ENCODE data around the gene OPN4. TPM values are rescaled to one million over a fixed set of nuclear protein-coding genes. Genes with fewer than 3 reads are reported as not detected.

OPN4 gene
- total RNA-seq, 1 donor from 2014 or later = not detected

DNA sequence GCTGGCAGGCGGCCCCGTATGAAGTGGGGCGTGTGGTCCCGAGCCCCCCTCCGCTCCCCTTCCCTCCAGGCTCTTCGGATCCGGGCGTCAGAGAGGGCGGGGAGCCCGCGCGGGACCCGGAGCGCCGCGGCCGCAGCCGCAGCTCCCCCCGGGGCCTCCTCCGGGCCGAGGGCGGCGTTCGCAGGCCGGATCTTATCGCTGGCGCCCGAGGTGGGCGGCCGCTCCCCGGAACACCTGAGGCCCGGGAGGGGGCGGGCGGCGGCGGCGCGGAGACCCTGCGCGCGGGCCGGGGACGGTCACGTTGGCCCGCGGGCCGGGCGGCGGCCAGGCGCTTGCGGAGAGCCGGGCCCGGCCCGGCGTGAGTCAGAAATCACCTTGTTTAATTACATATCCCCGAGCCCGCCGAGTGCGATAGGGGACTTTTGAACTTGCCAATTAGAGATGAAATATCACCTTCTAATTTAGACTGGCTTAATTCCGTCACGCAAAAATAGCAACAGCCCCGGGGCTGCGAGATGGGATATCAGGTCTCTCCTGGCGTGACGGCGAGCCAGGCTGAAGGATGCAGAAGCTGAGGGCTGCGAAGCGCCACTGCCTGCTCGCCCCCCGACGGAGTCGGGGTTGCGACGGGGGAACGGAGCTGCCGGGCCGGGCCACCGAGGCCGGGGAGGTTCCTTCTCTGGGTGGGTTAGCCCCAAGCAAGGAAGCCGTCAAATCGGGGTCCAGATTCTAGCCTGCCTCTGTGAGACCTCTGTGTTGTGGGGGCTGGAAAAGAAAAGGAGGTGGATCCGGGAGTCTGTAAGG lies 57.4 kb downstream of the OPN4 start:
- DNase-seq (ENCODE audit: low spot score, unreplicated experiment) = peak; percentile 39
- peaks cover 4% of the 10 kb centered on the region for H3K27me3 Mint-ChIP-seq
- no peaks in the 10 kb centered on the region for H3K9me3 Mint-ChIP-seq (ENCODE audit: low read depth)
- H3K4me3 Mint-ChIP-seq (ENCODE audit: low read depth) = peak overlapping the region; percentile 77
- no peaks in the 10 kb centered on the region for H3K36me3 Mint-ChIP-seq (ENCODE audit: insufficient read depth)
- peak overlapping the region; percentile 91 for H3K27ac Mint-ChIP-seq
- peaks cover 12% of the 10 kb centered on the region for H3K4me1 Mint-ChIP-seq (ENCODE audit: low read depth)
- TF ChIP-seq, protein P1, sequence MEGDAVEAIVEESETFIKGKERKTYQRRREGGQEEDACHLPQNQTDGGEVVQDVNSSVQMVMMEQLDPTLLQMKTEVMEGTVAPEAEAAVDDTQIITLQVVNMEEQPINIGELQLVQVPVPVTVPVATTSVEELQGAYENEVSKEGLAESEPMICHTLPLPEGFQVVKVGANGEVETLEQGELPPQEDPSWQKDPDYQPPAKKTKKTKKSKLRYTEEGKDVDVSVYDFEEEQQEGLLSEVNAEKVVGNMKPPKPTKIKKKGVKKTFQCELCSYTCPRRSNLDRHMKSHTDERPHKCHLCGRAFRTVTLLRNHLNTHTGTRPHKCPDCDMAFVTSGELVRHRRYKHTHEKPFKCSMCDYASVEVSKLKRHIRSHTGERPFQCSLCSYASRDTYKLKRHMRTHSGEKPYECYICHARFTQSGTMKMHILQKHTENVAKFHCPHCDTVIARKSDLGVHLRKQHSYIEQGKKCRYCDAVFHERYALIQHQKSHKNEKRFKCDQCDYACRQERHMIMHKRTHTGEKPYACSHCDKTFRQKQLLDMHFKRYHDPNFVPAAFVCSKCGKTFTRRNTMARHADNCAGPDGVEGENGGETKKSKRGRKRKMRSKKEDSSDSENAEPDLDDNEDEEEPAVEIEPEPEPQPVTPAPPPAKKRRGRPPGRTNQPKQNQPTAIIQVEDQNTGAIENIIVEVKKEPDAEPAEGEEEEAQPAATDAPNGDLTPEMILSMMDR (IDR thresholded peaks at IDR 0.05; ENCODE audit: unreplicated experiment) = no peak

DNA sequence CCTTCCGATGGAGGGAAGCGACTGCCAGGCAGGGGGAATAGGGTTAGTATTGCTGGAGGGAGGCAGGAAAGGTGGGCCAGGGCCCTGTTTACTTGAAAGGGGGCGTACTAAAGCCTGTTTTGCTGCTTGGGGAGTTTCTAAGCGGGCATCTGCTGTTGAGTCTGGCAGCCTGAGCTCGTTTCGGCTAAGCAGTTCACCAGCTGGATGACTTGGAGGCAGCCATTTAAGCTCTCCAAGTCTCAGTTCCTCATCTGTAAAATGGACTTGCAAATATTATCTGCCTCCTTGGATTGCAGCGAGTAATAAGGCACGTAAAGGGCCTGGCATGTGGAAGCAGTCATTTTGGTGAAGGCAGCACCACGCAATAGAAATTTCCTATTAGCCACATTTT lies 58.0 kb downstream of the OPN4 start:
- Mint-ChIP-seq H3K36me3 (ENCODE audit: insufficient read depth) (no peaks in the 10 kb centered on the region), H3K4me1 (ENCODE audit: low read depth) (peaks cover 12% of the 10 kb centered on the region), H3K27ac (peak overlapping the region; percentile 91), H3K9me3 (ENCODE audit: low read depth) (no peaks in the 10 kb centered on the region), H3K4me3 (ENCODE audit: low read depth) (peak overlapping the region; percentile 74), H3K27me3 (peaks cover 4% of the 10 kb centered on the region)
- DNase-seq (ENCODE audit: low spot score, unreplicated experiment) = no peak
- TF ChIP-seq, protein P1 (IDR thresholded peaks at IDR 0.05; ENCODE audit: unreplicated experiment) = no peak

DNA sequence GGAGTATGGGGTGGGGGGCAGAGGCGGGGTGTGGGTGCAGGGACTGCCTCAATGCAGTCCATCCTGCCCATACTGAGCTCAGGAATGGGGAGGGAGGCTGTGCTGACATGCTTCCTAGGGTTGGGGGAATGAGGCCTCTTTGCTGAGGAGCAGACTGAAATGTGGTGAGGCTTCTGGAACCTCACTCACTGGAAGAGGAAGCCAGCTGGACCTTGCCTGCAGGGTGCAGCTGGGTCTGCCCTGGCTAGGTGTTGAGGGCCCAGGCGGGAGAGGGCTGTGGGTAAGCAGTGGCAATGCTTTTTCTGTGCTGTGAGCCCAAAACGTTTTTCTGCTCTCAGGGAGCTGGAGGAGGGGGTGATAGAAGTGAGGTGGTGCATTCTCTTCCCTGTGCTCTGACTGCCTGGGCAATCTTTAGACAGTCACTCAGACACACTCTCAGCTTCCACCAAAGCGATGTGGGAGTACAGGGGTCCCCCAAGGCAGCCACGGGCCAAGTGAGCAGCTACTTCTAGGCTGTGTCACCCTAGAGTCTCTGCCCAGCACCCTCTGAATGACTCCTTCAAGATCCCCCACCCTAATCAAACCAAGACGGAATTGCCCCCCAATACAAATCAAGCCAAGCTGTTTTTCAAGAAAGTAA lies 60.9 kb downstream of the OPN4 start:
- H3K9me3 Mint-ChIP-seq (ENCODE audit: low read depth) = no peaks in the 10 kb centered on the region
- H3K4me3 Mint-ChIP-seq (ENCODE audit: low read depth) = no peak overlapping the region
- TF ChIP-seq, protein P1 (IDR thresholded peaks at IDR 0.05; ENCODE audit: unreplicated experiment) = no peak
- no peak for DNase-seq (ENCODE audit: low spot score, unreplicated experiment)
- peaks cover 12% of the 10 kb centered on the region for H3K4me1 Mint-ChIP-seq (ENCODE audit: low read depth)
- H3K27me3 Mint-ChIP-seq = peaks cover 6% of the 10 kb centered on the region
- H3K27ac Mint-ChIP-seq = no peak overlapping the region
- no peaks in the 10 kb centered on the region for H3K36me3 Mint-ChIP-seq (ENCODE audit: insufficient read depth)

DNA sequence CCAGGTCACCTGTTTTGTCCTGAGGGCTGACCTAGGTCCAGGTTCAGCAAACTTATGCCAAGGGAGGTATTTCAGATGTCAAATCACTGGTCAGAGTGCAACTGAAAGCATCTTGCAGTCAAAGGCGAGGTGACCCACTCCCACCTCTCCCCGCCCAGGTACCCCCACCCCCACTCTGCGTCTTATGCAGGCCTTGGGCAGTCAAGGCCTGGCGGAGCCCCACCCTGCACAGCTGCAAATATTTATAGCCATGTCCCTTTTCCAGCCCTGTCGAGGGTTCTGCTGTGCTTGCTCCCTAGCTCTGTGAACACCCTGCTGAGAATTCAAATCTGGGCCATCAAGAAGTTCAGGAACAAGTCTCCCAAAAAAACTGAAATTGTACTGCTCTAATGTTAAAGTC lies 61.5 kb downstream of the OPN4 start:
- Mint-ChIP-seq H3K4me1 (ENCODE audit: low read depth) (peaks cover 10% of the 10 kb centered on the region), H3K27ac (no peak overlapping the region), H3K4me3 (ENCODE audit: low read depth) (no peak overlapping the region), H3K27me3 (peaks cover 9% of the 10 kb centered on the region), H3K9me3 (ENCODE audit: low read depth) (no peaks in the 10 kb centered on the region), H3K36me3 (ENCODE audit: insufficient read depth) (no peaks in the 10 kb centered on the region)
- DNase-seq (ENCODE audit: low spot score, unreplicated experiment) = no peak
- TF ChIP-seq, protein P1 (IDR thresholded peaks at IDR 0.05; ENCODE audit: unreplicated experiment) = no peak

Other genes with a start within 250 kb of the OPN4 start
- 47.9 and 49.6 TPM in 2 replicates for gene WAPL, start 132.8 kb upstream of the OPN4 start, total RNA-seq
- gene LDB3, start 14.0 kb downstream of the OPN4 start, total RNA-seq = 0.26 and 0.31 TPM in 2 replicates
- 80.7 and 89.7 TPM in 2 replicates for gene BMPR1A, start 102.1 kb downstream of the OPN4 start, total RNA-seq